Omental fat pad (tissue), 4 donors: ENCODE data around the gene GEMIN5. TPM values are rescaled to one million over a fixed set of nuclear protein-coding genes. Genes with fewer than 3 reads are reported as not detected.

Source experiments
- ATAC-seq: fragments of 150-250 bp; one replicate; pipeline ENCODE4 v1.9.1; 2016; ENCODE audit warnings: mild to moderate bottlenecking, moderate library complexity; ENCODE audit not compliant: low FRiP score
- DNase-seq: peaks from one replicate; pipeline ENCODE4 v3.0.0-alpha.2; 2019; ENCODE audit warnings: low spot score
- CTCF ChIP-seq, 3 donors: fragments of 450-650 bp; IDR thresholded peaks; one replicate each; pipeline ENCODE4 v1.5.1; 2016 to 2017; ENCODE audit warnings: antibody characterized with exemption in 3 of 3, mild to moderate bottlenecking in 3 of 3, moderate library complexity in 2 of 3
- total RNA-seq, 4 donors: library from RNA; depleted of rRNA; stranded (reverse); fragments of >200 nt; gene quantifications; one replicate each; pipeline ENCODE4 v1.1.0, GENCODE V29; 2016

Gene GEMIN5
- total RNA-seq, 4 donors from 2014 or later, result 13.5 to 25.8 (median 20.2) TPM

DNA sequence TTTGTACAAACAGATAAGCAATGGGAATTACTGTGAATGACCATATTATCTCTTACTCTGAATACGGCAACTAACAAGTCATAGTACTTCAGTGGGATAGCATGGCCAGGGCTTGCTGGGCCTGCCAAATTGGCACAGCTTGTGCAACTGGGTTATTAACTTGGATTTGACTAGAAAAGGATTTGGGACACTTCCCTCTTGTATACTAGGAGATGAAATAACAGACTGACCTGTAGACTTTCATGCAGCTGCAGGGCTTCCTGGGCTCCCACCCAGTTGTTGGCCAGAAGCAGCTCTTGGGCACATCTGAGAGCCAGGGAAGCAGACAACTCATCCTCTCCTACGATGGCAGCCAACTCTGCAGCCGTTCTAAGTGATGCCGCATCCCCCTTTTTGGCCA lies 39.8 kb downstream of the GEMIN5 start:
- ATAC-seq, result no peak
- TF ChIP-seq CTCF (IDR thresholded peaks at IDR 0.05), result no peak

DNA sequence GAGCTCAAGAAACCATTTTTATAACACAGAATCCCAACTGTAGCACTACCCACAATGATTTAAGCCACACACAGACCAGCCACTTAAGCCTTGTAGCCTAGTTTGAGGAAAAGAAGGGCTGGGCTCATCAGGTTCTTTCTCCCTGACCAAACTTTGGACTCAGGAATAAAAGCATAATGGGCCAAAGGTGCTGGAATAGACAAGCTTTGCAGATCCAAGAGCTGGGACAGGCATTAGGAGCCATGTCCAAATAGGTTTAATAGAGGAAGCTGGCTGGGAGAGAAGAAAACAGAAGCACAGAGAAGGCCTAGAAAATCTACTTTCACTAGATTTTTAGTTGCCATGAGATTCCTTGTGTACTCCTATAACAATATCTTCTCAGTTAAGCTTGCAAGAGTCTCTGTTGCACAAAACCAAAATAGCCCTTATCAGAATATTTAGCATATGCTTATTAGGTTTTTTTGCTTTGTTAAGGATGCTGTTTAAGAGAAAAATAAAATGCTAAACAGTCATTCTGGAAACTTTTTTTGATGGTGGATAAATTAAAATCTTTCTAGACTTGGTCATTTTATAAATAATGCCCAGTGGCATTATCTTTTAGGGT lies 41.3 kb downstream of the GEMIN5 start:
- DNase-seq (no peak), ATAC-seq (no peak)
- no peak for TF ChIP-seq CTCF (IDR thresholded peaks at IDR 0.05)

More for the DNA sequence above, 39.8 kb downstream of the GEMIN5 start:
- DNase-seq, result no peak

DNA sequence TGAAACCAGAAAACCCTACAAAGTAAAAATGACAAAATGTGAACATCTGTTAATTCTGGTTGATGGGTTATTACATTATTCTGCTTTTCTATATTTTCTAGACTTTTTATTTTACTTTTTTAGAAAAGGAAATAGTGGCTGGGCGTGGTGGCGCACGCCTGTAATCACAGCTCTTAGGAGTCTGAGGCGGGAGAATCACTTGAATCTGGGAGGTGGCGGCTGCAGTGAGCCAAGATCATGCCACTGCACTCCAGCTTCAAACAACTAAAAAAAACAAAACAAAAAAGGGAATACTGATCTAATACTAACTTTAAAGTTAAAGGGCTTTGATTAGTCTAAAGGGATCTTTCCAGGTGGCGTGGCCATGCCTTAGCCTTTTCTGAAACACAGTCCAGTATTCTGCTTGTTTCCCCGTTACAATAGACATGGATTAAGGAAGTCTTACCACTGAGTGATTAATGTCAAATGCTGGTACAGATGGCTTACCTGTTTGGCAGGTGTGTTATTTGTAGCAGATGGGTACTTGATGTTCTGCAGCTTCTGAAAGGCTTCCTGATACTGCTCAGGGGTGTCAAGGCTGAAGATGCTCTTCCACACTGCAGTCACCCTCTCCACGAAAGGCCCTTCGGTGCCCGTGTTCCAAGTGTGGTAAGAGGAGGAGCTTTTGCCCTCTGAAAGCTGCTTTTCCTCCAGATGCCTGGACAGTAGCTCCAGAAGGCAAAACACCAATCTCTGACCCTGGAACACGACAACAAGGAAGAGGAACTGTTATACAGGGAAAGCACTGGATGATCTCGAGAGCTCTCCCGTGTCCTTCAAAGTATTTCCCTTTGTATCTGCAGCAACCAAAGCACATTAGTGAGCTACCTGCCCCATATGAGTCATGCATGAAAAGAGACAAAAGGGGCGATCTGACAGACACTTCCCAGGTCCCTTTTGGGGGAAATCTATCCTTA lies 42.1 kb downstream of the GEMIN5 start:
- ATAC-seq (no peak), DNase-seq (no peak)
- TF ChIP-seq CTCF (IDR thresholded peaks at IDR 0.05), result no peak

DNA sequence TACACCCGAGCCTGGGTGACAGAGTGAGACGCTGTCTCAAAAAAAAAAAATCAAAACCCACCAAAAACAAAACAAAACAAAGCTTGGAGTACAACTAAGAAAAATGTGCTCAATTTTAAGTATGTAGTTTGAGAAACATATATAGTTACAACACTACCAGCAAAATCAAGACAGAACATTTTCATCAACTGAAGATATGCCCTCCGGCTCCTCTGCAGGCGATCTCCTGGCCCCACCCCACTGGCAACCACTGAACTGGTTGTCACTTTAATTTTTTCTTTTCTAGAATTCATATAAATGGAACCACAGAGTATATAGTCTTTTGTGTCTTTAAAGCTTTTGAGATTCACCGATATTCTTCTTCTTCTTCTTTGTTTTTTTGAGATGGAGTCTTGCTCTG lies 44.6 kb downstream of the GEMIN5 start:
- no peak for TF ChIP-seq CTCF (IDR thresholded peaks at IDR 0.05)
- ATAC-seq, result no peak

DNA sequence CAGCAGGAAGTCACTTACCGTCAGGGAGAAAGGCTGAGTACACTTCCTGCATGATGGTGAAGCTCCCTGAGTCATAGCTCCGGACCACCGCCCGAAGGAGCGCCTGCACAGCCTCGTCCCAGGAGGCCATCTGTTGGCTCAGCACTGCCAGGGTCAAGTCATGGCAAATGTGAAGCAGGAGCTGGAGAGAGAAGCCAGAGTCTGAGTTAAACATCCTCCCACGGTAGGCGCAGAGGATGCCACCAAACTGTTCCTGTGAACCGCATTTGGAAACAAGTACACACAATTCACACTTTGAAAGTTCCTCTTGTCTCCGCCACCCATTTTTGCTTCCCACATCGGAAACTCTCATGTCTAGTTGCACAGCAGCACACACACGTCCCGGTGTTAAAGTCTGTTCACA lies 45.6 kb downstream of the GEMIN5 start:
- TF ChIP-seq CTCF (IDR thresholded peaks at IDR 0.05), result no peak
- ATAC-seq, result no peak
- DNase-seq, result no peak

More for the DNA sequence above, 44.6 kb downstream of the GEMIN5 start:
- DNase-seq, result no peak

DNA sequence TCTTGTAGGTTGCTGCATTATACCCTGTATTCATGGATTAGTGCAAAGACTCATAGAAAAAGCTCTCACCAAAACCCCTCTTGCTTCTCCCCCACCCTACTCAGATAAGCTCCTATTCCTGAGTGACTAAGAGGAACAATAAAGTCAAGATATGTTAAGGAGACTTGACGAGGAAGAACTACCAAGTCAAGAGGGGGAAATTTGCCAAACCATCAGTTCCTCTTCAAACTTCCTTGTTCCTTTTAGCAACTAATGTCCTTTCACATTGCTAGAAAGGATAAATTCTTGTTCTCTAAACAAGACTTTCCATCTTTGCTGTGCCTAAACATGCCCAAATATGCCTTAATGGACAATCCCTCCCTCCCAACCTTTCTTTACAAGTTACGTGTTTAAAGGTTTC lies 52.6 kb downstream of the GEMIN5 start:
- no peak for DNase-seq
- no peak for ATAC-seq
- TF ChIP-seq CTCF (IDR thresholded peaks at IDR 0.05), result no peak
